ENCODE measurements around the gene CXCL8. TPM values are rescaled to one million over a fixed set of nuclear protein-coding genes. Genes with fewer than 3 reads are reported as not detected.

Gene CXCL8
- total RNA-seq, 2 donors from 2014 or later, result 15.2 TPM; not detected in 1

GRCh38 chr4:73776321-73776729 is 36.0 kb downstream of the CXCL8 start:
- no peak for TF ChIP-seq CTCF (IDR thresholded peaks at IDR 0.05)
- TF ChIP-seq POLR2AphosphoS5 (IDR thresholded peaks at IDR 0.05), result peak; percentile 66
- intact Hi-C loops (cut with DNase I), result no loop called here
- WGBS, result 16% methylated on average over 2 of the region's 2 CpGs
- Histone ChIP-seq H3K36me3 (no peaks in the 10 kb centered on the region), H3K9me3 (no peaks in the 10 kb centered on the region), H3K4me1 (replicated peaks) (no peaks in the 10 kb centered on the region), H3K27me3 (replicated peaks; ENCODE audit: insufficient read depth) (no peaks in the 10 kb centered on the region), H3K27ac (peak overlapping the region in 1 of 2 donors; percentile 2), H3K4me3 (no peak overlapping the region)
- peak; percentile 32 for DNase-seq (ENCODE audit: low spot score)

- TF ChIP-seq POLR2AphosphoS5 (IDR thresholded peaks at IDR 0.05) (no peak), POLR2A (IDR thresholded peaks at IDR 0.05) (no peak)
- H3K27me3 ChIP-seq (replicated peaks; ENCODE audit: insufficient read depth), result no peaks in the 10 kb centered on the region
- DNase-seq (ENCODE audit: low spot score), result no peak
- no peaks in the 10 kb centered on the region for H3K36me3 ChIP-seq
- no peaks in the 10 kb centered on the region for H3K9me3 ChIP-seq
- WGBS, result 35% methylated on average over 3 of the region's 3 CpGs
- no peaks in the 10 kb centered on the region for H3K4me1 ChIP-seq (replicated peaks)
- H3K4me3 ChIP-seq, result no peak overlapping the region
- intact Hi-C loops (cut with DNase I), result no loop called here
- no peak overlapping the region for H3K27ac ChIP-seq
Measured at GRCh38 chr4:73777612-73778011, 37.2 kb downstream of the CXCL8 start.

GRCh38 chr4:73780243-73780642 is 39.9 kb downstream of the CXCL8 start:
- Histone ChIP-seq H3K27me3 (replicated peaks; ENCODE audit: insufficient read depth) (no peaks in the 10 kb centered on the region), H3K27ac (no peak overlapping the region), H3K9me3 (no peaks in the 10 kb centered on the region), H3K4me1 (replicated peaks) (no peaks in the 10 kb centered on the region), H3K4me3 (no peak overlapping the region), H3K36me3 (no peaks in the 10 kb centered on the region)
- intact Hi-C loops (cut with DNase I), result no loop called here
- no peak for DNase-seq (ENCODE audit: low spot score)
- WGBS, result 58% methylated on average over 1 of the region's 1 CpG
- TF ChIP-seq CTCF (IDR thresholded peaks at IDR 0.05), result no peak
- TF ChIP-seq POLR2AphosphoS5 (IDR thresholded peaks at IDR 0.05), result no peak
- TF ChIP-seq POLR2A (IDR thresholded peaks at IDR 0.05), result no peak

- H3K4me3 ChIP-seq, result no peak overlapping the region
- no peaks in the 10 kb centered on the region for H3K4me1 ChIP-seq (replicated peaks)
- intact Hi-C loops (cut with DNase I), result no loop called here
- H3K9me3 ChIP-seq, result no peaks in the 10 kb centered on the region
- H3K27me3 ChIP-seq (replicated peaks; ENCODE audit: insufficient read depth), result no peaks in the 10 kb centered on the region
- DNase-seq (ENCODE audit: low spot score), result no peak
- no peak overlapping the region for H3K27ac ChIP-seq
- H3K36me3 ChIP-seq, result no peaks in the 10 kb centered on the region
- 43% methylated on average over 2 of the region's 2 CpGs for WGBS
- no peak for TF ChIP-seq POLR2A (IDR thresholded peaks at IDR 0.05)
- TF ChIP-seq CTCF (IDR thresholded peaks at IDR 0.05), result no peak
Measured at GRCh38 chr4:73780834-73781233, 40.5 kb downstream of the CXCL8 start.

- Histone ChIP-seq H3K4me1 (replicated peaks) (no peaks in the 10 kb centered on the region), H3K27me3 (replicated peaks; ENCODE audit: insufficient read depth) (no peaks in the 10 kb centered on the region), H3K9me3 (no peaks in the 10 kb centered on the region), H3K4me3 (no peak overlapping the region), H3K27ac (no peak overlapping the region), H3K36me3 (no peaks in the 10 kb centered on the region)
- intact Hi-C loops (cut with DNase I), result no loop called here
- no peak for TF ChIP-seq POLR2A (IDR thresholded peaks at IDR 0.05)
- no peak for DNase-seq (ENCODE audit: low spot score)
- WGBS, result 32% methylated on average over 2 of the region's 2 CpGs
Measured at GRCh38 chr4:73788411-73788810, 48.0 kb downstream of the CXCL8 start.

Other genes with a start within 250 kb of the CXCL8 start
- 10 to 100 TPM in 1 of 2 donors, 1 to 10 TPM in 1; 6.2 to 17.5 TPM for gene RASSF6, start 120.1 kb upstream of the CXCL8 start, total RNA-seq
- 1 to 10 TPM; 5.2 to 8.4 TPM for gene CXCL6, start 96.1 kb downstream of the CXCL8 start, total RNA-seq
- not detected for gene PF4V1, start 112.7 kb downstream of the CXCL8 start, total RNA-seq
- 10 to 100 TPM in 1 of 2 donors, under 1 TPM in 1; 0.74 to 37.1 TPM for gene CXCL1, start 128.8 kb downstream of the CXCL8 start, total RNA-seq
- not detected for gene PF4, start 241.5 kb downstream of the CXCL8 start, total RNA-seq
- gene PPBP, start 247.6 kb downstream of the CXCL8 start, total RNA-seq, result not detected

All from prostate gland (tissue), 2 donors.